SIG-M5 treated with dmso at 0.1 percent for 504 hours (cell line): ENCODE data around the gene TRIM47.

ENCODE experiments used
- DNase-seq: peaks from one replicate; lab custom pipeline; 2025; ENCODE audit not compliant: unreplicated experiment; lab: John Stamatoyannopoulos, UW

The TRIM47 gene

GRCh38 chr17:75834279-75834920 is 44.0 kb downstream of the TRIM47 start:
- no peak for DNase-seq

- DNase-seq: no peak
Observed at GRCh38 chr17:75832652-75833400, 45.6 kb downstream of the TRIM47 start.

GRCh38 chr17:75832164-75832651 is 46.2 kb downstream of the TRIM47 start:
- DNase-seq: no peak

- DNase-seq: no peak
Observed at GRCh38 chr17:75831032-75831571, 47.3 kb downstream of the TRIM47 start.

- no peak for DNase-seq
Observed at GRCh38 chr17:75830164-75831031, 48.0 kb downstream of the TRIM47 start.

GRCh38 chr17:75829747-75830146 is 48.6 kb downstream of the TRIM47 start:
- no peak for DNase-seq

- no peak for DNase-seq
Observed at GRCh38 chr17:75828741-75829140, 49.6 kb downstream of the TRIM47 start.

GRCh38 chr17:75828076-75828400 is 50.3 kb downstream of the TRIM47 start:
- no peak for DNase-seq

GRCh38 chr17:75827308-75828075 is 50.9 kb downstream of the TRIM47 start:
- DNase-seq: no peak

GRCh38 chr17:75826561-75827307 is 51.6 kb downstream of the TRIM47 start:
- DNase-seq: no peak

- no peak for DNase-seq
Observed at GRCh38 chr17:75825748-75826370, 52.5 kb downstream of the TRIM47 start.

GRCh38 chr17:75825149-75825552 is 53.2 kb downstream of the TRIM47 start:
- no peak for DNase-seq

GRCh38 chr17:75824666-75825065 is 53.7 kb downstream of the TRIM47 start:
- no peak for DNase-seq
